ENCODE data around the gene MLYCD. TPM values are rescaled to one million over a fixed set of nuclear protein-coding genes. Genes with fewer than 3 reads are reported as not detected.

MLYCD gene
- total RNA-seq, 3 donors from 2014 or later: 9.0 to 13.9 (median 12.2) TPM

GRCh38 chr16:83932304-83932703, 33.4 kb downstream of the MLYCD start:
- intact Hi-C loops (cut with DNase I, micrococcal nuclease): no loop called here
- ATAC-seq (no peak), DNase-seq (no peak)
- Histone ChIP-seq H3K4me3 (no peak overlapping the region), H3K36me3 (ENCODE audit: low read depth) (no peaks in the 10 kb centered on the region), H3K4me1 (ENCODE audit: low read depth) (no peaks in the 10 kb centered on the region), H3K9me3 (no peaks in the 10 kb centered on the region)
- no peak for TF ChIP-seq CTCF (IDR thresholded peaks at IDR 0.05)

- no peaks in the 10 kb centered on the region for H3K9me3 ChIP-seq
- intact Hi-C loops (cut with DNase I, micrococcal nuclease): no loop called here
- no peaks in the 10 kb centered on the region for H3K4me1 ChIP-seq (ENCODE audit: low read depth)
- H3K36me3 ChIP-seq (ENCODE audit: low read depth): no peaks in the 10 kb centered on the region
- DNase-seq (no peak), ATAC-seq (no peak)
- no peak overlapping the region for H3K4me3 ChIP-seq
- TF ChIP-seq CTCF (IDR thresholded peaks at IDR 0.05): no peak
Measured at GRCh38 chr16:83932955-83933673, 34.2 kb downstream of the MLYCD start.

DNA sequence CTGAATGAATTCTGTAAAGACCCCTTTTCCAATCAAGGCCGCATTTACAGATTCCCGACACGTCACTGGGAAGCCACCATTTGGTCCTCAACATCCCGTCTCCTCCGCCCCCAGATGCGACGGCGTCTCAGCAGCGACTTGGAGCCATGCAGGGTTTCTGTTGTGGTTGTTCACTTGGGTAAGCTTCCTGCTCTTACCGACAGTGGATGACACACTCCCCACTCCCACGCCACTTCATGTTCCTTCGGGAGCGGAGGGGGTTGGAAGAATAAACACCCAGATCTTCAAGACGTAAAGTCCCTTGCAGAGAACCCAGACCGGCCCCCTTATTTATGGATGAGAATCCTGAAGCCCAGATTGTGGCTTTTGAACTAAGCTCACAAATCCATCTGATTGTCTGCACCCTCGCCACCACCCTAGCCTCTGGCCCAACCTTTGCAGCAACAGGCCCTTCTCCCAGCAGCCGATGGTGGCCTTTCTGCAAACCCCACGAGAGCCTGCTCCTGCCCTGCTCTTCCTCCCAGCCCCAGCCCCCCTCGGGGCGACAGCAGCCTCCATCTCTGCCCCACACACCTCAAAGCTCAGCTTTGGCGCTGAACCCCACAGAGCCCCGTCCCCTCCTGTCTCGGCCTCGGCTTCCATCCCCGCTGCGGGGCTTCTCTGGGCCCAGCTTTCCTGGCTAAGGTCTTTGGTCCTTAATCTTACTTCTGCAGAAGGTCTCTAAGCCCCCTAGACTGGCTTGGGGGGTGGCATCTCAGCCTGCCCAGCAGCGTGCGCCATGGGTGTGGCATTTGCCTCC, 35.2 kb downstream of the MLYCD start:
- intact Hi-C loops (cut with DNase I, micrococcal nuclease): no loop called here
- TF ChIP-seq CTCF (IDR thresholded peaks at IDR 0.05): no peak
- H3K9me3 ChIP-seq: no peaks in the 10 kb centered on the region
- ATAC-seq (no peak), DNase-seq (no peak)
- H3K4me1 ChIP-seq (ENCODE audit: low read depth): no peaks in the 10 kb centered on the region
- no peaks in the 10 kb centered on the region for H3K36me3 ChIP-seq (ENCODE audit: low read depth)
- no peak overlapping the region for H3K4me3 ChIP-seq

DNA sequence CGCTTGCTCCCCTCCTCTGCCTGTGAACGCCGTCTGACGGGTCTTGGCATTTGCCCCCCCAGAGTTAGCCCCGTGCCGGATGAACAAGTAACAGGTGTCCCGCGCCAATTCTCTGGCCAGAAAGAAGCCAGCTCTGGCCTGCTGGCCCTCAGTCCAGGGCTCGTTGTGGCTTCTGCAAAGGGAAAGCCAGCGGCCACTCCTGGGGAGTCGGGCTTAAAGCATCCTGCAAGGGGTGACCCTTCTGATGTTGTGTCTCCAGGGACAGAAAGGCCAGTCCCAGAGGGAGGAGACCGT, 35.7 kb downstream of the MLYCD start:
- no peak for ATAC-seq
- peaks cover 2% of the 10 kb centered on the region for H3K4me1 ChIP-seq (ENCODE audit: low read depth)
- TF ChIP-seq CTCF (IDR thresholded peaks at IDR 0.05): no peak
- no peak for DNase-seq
- H3K36me3 ChIP-seq (ENCODE audit: low read depth): no peaks in the 10 kb centered on the region
- intact Hi-C loops (cut with DNase I, micrococcal nuclease): no loop called here
- no peak overlapping the region for H3K4me3 ChIP-seq
- no peaks in the 10 kb centered on the region for H3K9me3 ChIP-seq

GRCh38 chr16:83935005-83935857, 36.3 kb downstream of the MLYCD start:
- H3K4me3 ChIP-seq: no peak overlapping the region
- H3K36me3 ChIP-seq (ENCODE audit: low read depth): no peaks in the 10 kb centered on the region
- H3K9me3 ChIP-seq: no peaks in the 10 kb centered on the region
- no peak for DNase-seq
- H3K4me1 ChIP-seq (ENCODE audit: low read depth): peaks cover 2% of the 10 kb centered on the region
- TF ChIP-seq CTCF (IDR thresholded peaks at IDR 0.05): no peak
- no peak for ATAC-seq
- intact Hi-C loops (cut with DNase I, micrococcal nuclease): no loop called here

All from mucosa of descending colon (tissue), 3 donors.